ENCODE measurements around the gene PROX1.

DNA sequence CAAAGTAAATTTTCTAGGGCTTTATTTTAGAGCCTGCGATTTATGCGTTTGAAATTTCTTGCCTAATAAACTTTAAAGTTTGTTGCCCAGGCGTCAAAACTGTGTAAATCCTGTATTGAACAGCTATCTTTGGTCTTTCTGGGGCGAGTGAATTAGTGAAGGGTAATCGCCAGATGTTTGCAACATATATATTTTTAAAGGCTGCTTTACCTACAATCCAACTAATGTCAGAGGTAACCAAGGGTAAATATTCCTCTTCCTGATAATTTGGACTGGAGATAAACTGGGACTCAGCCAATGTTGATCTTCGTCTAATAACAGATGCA lies 885 bp upstream of the PROX1 start:
- TF ChIP-seq TEAD4 (IDR thresholded peaks at IDR 0.05) = no peak
- TF ChIP-seq RAD21 (IDR thresholded peaks at IDR 0.05; ENCODE audit: low read depth) = no peak
- TF ChIP-seq TAF1 (IDR thresholded peaks at IDR 0.05; ENCODE audit: low read depth) = no peak
- TF ChIP-seq EP300 (IDR thresholded peaks at IDR 0.05; ENCODE audit: borderline replicate concordance) = no peak
- TF ChIP-seq, protein P1, sequence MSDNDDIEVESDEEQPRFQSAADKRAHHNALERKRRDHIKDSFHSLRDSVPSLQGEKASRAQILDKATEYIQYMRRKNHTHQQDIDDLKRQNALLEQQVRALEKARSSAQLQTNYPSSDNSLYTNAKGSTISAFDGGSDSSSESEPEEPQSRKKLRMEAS (IDR thresholded peaks at IDR 0.05) = no peak
